ENCODE results near the gene AARS1.
"Not testable (repeated sequence)": the region's sequence is repeated elsewhere in the genome, so short reads cannot be mapped to it uniquely, and the experiment has no call there.

Gene AARS1

GRCh38 chr16:70270176-70270575, 19.1 kb downstream of the AARS1 start:
- ATAC-seq, result no peak

- ATAC-seq, result no peak
These were observed 19.8 kb downstream of the AARS1 start for GRCh38 chr16:70269471-70269870.

- not testable (repeated sequence) for ATAC-seq
These were observed 21.4 kb downstream of the AARS1 start for GRCh38 chr16:70267922-70268321.

- ATAC-seq, result no peak
These were observed 21.8 kb downstream of the AARS1 start for GRCh38 chr16:70267516-70267915.

- not testable (repeated sequence) for ATAC-seq
These were observed 29.4 kb downstream of the AARS1 start for GRCh38 chr16:70259903-70260302.

GRCh38 chr16:70258946-70259345, 30.4 kb downstream of the AARS1 start:
- no peak for ATAC-seq

GRCh38 chr16:70258065-70258464, 31.2 kb downstream of the AARS1 start:
- no peak for ATAC-seq

- no peak for ATAC-seq
These were observed 31.9 kb downstream of the AARS1 start for GRCh38 chr16:70257391-70257790.

GRCh38 chr16:70255574-70255973, 33.7 kb downstream of the AARS1 start:
- ATAC-seq, result no peak

- no peak for ATAC-seq
These were observed 34.4 kb downstream of the AARS1 start for GRCh38 chr16:70254965-70255286.

GRCh38 chr16:70254180-70254964, 34.9 kb downstream of the AARS1 start:
- ATAC-seq, result no peak

GRCh38 chr16:70253291-70254106, 35.8 kb downstream of the AARS1 start:
- ATAC-seq, result no peak

- ATAC-seq, result no peak
These were observed 36.8 kb downstream of the AARS1 start for GRCh38 chr16:70252355-70252988.

GRCh38 chr16:70251629-70252354, 37.5 kb downstream of the AARS1 start, which contains the start of gene EXOSC6:
EXOSC6 (minus strand) TSS chr16:70251940; CDS start chr16:70251900, 40 bp downstream.
- ATAC-seq, result peak; percentile 90

GRCh38 chr16:70250748-70251628, 38.3 kb downstream of the AARS1 start:
- ATAC-seq, result peak; percentile 45 to 52

- not testable (repeated sequence) for ATAC-seq
These were observed 39.6 kb downstream of the AARS1 start for GRCh38 chr16:70249697-70250096.

GRCh38 chr16:70238773-70239172, 50.5 kb downstream of the AARS1 start:
- ATAC-seq, result not testable (repeated sequence)

- not testable (repeated sequence) for ATAC-seq
These were observed 57.5 kb downstream of the AARS1 start for GRCh38 chr16:70231831-70232230.

GRCh38 chr16:70226024-70226423, 63.3 kb downstream of the AARS1 start:
- ATAC-seq, result not testable (repeated sequence)

GRCh38 chr16:70225430-70225829, 63.9 kb downstream of the AARS1 start:
- not testable (repeated sequence) for ATAC-seq

- ATAC-seq, result not testable (repeated sequence)
These were observed 64.7 kb downstream of the AARS1 start for GRCh38 chr16:70224645-70225044.
